Mucosa of descending colon (tissue), 3 donors: ENCODE results near the gene TXNRD3. TPM values are rescaled to one million over a fixed set of nuclear protein-coding genes. Genes with fewer than 3 reads are reported as not detected.

ENCODE experiments used
- ATAC-seq: fragments of 200-7000 bp; cut with Tn5 transposase; one replicate; pipeline ENCODE4 v1.9.1; 2020; ENCODE audit warnings: mild to moderate bottlenecking, moderate library complexity
- DNase-seq, 3 donors: peaks; one replicate each; pipeline ENCODE4 v3.0.0-alpha.2; 2020
- H3K36me3 ChIP-seq: fragments of 200-600 bp; one replicate; pipeline ENCODE4 v1.8.0; 2021; ENCODE audit warnings: low read depth, mild to moderate bottlenecking
- H3K4me1 ChIP-seq: fragments of 200-600 bp; one replicate; pipeline ENCODE4 v1.8.0; 2021; ENCODE audit warnings: low read depth, mild to moderate bottlenecking
- H3K4me3 ChIP-seq: fragments of 200-600 bp; one replicate; pipeline ENCODE4 v1.8.0; 2021; ENCODE audit warnings: mild to moderate bottlenecking
- H3K9me3 ChIP-seq: fragments of 200-600 bp; one replicate; pipeline ENCODE4 v1.8.0; 2021; ENCODE audit warnings: mild to moderate bottlenecking
- CTCF ChIP-seq: fragments of 200-600 bp; IDR thresholded peaks from one replicate; pipeline ENCODE4 v1.8.0; 2022; ENCODE audit warnings: antibody characterized with exemption, mild to moderate bottlenecking
- intact Hi-C, 2 donors: fragments of 100-400 bp; cut with DNase I in 1 of 2; cut with micrococcal nuclease in 1 of 2; formaldehyde crosslinking; loops; one replicate each; pipeline versions ENCODE4 v1.11.0 to v1.11.1; 2022; cut with DNase I, micrococcal nuclease
- total RNA-seq, 3 donors: library from RNA; stranded (reverse); fragmentation: NEBNext Ultra II Directional in 2 of 3; extraction: Animal tissue kit (Norgen Biotek cat#: 25700) in 2 of 3; gene quantifications; one replicate each; pipeline versions ENCODE4 v1.2.1 to v1.2.4, GENCODE V29; 2021 to 2023
- donor health status: DM: no; HTN: no; CAD: no; lungs with moderate emphysema.
- donor health status: DM: no; HTN: no; CAD: no.
- donor health status: DM: no; HTN: yes; CAD: no.

The TXNRD3 gene
- total RNA-seq, 3 donors from 2014 or later, result 4.5 to 11.4 (median 5.4) TPM

GRCh38 chr3:126683069-126683468, 28.1 kb upstream of the TXNRD3 start:
- Histone ChIP-seq H3K4me1 (no peaks in the 10 kb centered on the region), H3K4me3 (no peak overlapping the region), H3K36me3 (no peaks in the 10 kb centered on the region), H3K9me3 (no peaks in the 10 kb centered on the region)
- no peak for TF ChIP-seq CTCF
- ATAC-seq (no peak), DNase-seq (no peak)
- intact Hi-C loops, result no loop called here

DNA sequence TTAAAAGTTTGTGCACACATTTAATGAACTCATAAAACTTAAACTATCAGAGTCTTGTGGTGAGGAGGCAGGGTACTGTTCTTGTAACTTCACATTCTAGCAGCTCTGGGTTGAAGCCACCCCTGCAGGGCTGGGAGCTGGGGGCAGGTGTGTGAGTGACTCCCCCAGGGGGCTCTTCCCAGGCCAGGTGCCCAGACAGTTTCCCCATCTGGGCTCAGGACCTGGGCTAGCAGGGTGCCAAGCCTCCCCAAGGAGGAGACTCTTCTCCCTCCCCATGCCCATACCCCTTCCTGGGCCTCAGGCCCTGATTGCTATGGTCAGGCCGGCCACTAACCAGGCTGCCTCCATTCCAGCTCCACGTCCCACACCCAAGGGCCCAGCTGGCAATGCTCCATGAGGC, 27.1 kb upstream of the TXNRD3 start:
- no peak for TF ChIP-seq CTCF
- H3K9me3 ChIP-seq, result no peaks in the 10 kb centered on the region
- no peak for ATAC-seq
- no peaks in the 10 kb centered on the region for H3K36me3 ChIP-seq
- no peaks in the 10 kb centered on the region for H3K4me1 ChIP-seq
- DNase-seq, result no peak
- intact Hi-C loops, result no loop called here
- H3K4me3 ChIP-seq, result no peak overlapping the region

DNA sequence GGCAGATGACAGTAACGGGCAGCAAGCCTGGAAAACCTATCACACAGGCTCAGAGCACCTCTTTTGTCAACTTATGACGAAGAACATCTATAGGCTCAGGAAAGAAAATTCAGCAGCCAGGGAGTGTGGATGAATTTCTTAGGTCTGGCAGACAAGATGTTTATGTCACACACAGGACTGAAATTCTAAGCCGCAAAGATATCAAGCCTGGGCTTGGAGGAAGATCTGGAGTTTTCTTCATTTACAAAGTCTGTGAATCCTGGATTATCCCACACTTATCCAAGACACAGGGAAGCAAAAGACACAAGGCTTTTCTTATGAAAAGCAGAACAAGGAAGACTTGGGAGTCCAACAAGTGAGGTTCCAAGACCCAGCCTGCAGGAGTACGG, 25.7 kb upstream of the TXNRD3 start:
- H3K4me3 ChIP-seq, result no peak overlapping the region
- no peak for TF ChIP-seq CTCF
- ATAC-seq (no peak), DNase-seq (no peak)
- no peaks in the 10 kb centered on the region for H3K36me3 ChIP-seq
- H3K4me1 ChIP-seq, result no peaks in the 10 kb centered on the region
- H3K9me3 ChIP-seq, result no peaks in the 10 kb centered on the region
- intact Hi-C loops, result no loop called here

DNA sequence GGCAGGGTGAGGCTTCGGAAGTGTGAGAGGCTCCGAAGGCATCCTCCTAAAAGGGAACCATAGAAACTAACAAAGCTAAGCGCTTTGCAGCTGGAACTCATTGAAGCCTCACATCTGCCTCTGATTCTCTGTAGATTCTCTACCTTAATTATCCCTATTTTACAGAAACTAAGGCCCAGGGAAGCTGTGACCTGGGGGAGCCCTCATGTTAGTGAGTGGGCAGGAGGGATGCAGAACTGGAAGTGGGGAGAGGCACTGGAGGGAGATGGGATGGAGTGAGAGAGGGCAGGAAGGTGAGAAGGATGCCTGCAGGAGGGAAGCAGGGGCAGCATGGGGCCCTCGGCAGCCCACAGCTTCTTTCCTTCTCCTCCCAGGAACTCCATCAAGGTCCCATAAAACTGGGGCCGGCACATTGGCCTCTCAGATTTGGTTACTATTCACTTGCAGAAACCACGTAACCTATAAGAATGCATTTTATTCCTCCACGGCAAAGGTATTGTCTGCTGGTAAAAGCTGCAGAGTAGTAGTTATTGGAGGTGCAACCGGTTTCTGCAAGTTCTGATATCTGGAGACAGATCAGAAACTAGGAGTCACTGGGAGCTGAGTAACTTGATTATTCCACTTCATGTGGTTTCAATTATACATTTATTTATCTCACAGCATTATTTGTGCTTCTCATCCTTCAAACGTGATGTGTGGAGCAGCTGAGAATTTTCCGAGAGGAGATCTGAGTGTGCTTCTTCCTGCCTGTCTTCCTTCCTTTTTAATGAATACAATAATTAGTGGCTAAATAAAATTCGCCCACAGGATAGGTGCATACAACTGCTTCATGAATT, 25.1 kb upstream of the TXNRD3 start:
- DNase-seq (no peak), ATAC-seq (no peak)
- H3K36me3 ChIP-seq, result no peaks in the 10 kb centered on the region
- no peak for TF ChIP-seq CTCF
- no peaks in the 10 kb centered on the region for H3K4me1 ChIP-seq
- no peaks in the 10 kb centered on the region for H3K9me3 ChIP-seq
- H3K4me3 ChIP-seq, result no peak overlapping the region
- intact Hi-C loops, result loop anchor here (5.0 kb wide), 3 partner anchors 777 to 872 kb away; no protein-coding TSS in a partner anchor

GRCh38 chr3:126679318-126679751, 24.4 kb upstream of the TXNRD3 start:
- TF ChIP-seq CTCF, result peak; percentile 95
- DNase-seq (peak; percentile 76 to 92 (median 88)), ATAC-seq (peak; percentile 91)
- Histone ChIP-seq H3K4me3 (no peak overlapping the region), H3K4me1 (no peaks in the 10 kb centered on the region), H3K36me3 (no peaks in the 10 kb centered on the region), H3K9me3 (no peaks in the 10 kb centered on the region)
- intact Hi-C loops, result loop anchor here (5.0 kb wide), 3 partner anchors 778 to 873 kb away; no protein-coding TSS in a partner anchor
